Endothelial cell (in vitro differentiated cells): Measurements from ENCODE around the gene OTUD3. TPM values are rescaled to one million over a fixed set of nuclear protein-coding genes. Genes with fewer than 3 reads are reported as not detected.

Experiments used
- DNase-seq: peaks from one replicate; pipeline ENCODE4 v3.0.0; 2021; ENCODE audit warnings: low spot score
- H3K27ac Mint-ChIP-seq: one replicate; pipeline ENCODE4 v1.8.0; 2021; ENCODE audit warnings: mixed read lengths, inconsistent platforms; ENCODE audit not compliant: unreplicated experiment
- H3K27me3 Mint-ChIP-seq: one replicate; pipeline ENCODE4 v1.8.0; 2021; ENCODE audit warnings: mild to moderate bottlenecking, moderate library complexity, mixed read lengths, inconsistent platforms; ENCODE audit not compliant: unreplicated experiment
- H3K36me3 Mint-ChIP-seq: one replicate; pipeline ENCODE4 v1.8.0; 2021; ENCODE audit warnings: mild to moderate bottlenecking, low read depth, mixed read lengths, inconsistent platforms; ENCODE audit not compliant: unreplicated experiment
- H3K4me1 Mint-ChIP-seq: one replicate; pipeline ENCODE4 v1.8.0; 2021; ENCODE audit warnings: mild to moderate bottlenecking, mixed read lengths, inconsistent platforms; ENCODE audit not compliant: unreplicated experiment
- H3K4me3 Mint-ChIP-seq: one replicate; pipeline ENCODE4 v1.8.0; 2021; ENCODE audit warnings: mild to moderate bottlenecking, mixed read lengths, inconsistent platforms; ENCODE audit not compliant: unreplicated experiment
- H3K9me3 Mint-ChIP-seq: one replicate; pipeline ENCODE4 v1.8.0; 2021; ENCODE audit warnings: mixed read lengths, inconsistent platforms; ENCODE audit not compliant: unreplicated experiment
- total RNA-seq: library from RNA; stranded (reverse); fragmentation: NEBNext Ultra II Directional; extraction: Animal tissue kit (Norgen Biotek cat#: 25700); gene quantifications from one replicate; pipeline ENCODE4 v1.2.1, GENCODE V29; 2021; ENCODE audit not compliant: unreplicated experiment
- TF ChIP-seq, protein P1 (sequence below): fragments of 200-600 bp; sonication (generic); IDR thresholded peaks from one replicate; pipeline ENCODE4 v1.5.0; 2021; ENCODE audit warnings: antibody characterized with exemption; ENCODE audit not compliant: unreplicated experiment

Gene OTUD3
- total RNA-seq, 1 donor from 2014 or later, result 12.1 TPM

DNA sequence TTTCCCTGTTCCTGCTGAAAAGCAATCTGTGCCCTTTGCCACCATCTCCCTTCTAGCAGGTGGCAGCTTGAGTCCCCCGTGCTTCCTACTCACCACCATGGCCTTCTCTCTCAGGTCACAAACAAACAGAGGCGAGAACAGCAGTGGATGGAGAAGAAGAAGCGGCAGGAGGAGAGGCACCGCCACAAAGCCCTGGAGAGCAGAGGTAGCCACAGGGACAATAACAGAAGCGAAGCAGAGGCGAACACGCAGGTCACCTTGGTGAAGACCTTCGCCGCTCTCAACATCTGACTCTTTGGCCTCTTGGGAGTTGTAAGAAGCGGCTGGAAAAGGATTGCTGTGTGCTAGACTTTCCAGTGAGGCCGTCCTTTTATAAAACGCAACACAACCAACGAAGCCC is 25.3 kb downstream of the OTUD3 start:
- Mint-ChIP-seq H3K27me3 (no peaks in the 10 kb centered on the region), H3K9me3 (no peaks in the 10 kb centered on the region), H3K27ac (no peak overlapping the region), H3K4me3 (no peak overlapping the region), H3K36me3 (peaks cover 8% of the 10 kb centered on the region), H3K4me1 (no peaks in the 10 kb centered on the region)
- TF ChIP-seq, protein P1, sequence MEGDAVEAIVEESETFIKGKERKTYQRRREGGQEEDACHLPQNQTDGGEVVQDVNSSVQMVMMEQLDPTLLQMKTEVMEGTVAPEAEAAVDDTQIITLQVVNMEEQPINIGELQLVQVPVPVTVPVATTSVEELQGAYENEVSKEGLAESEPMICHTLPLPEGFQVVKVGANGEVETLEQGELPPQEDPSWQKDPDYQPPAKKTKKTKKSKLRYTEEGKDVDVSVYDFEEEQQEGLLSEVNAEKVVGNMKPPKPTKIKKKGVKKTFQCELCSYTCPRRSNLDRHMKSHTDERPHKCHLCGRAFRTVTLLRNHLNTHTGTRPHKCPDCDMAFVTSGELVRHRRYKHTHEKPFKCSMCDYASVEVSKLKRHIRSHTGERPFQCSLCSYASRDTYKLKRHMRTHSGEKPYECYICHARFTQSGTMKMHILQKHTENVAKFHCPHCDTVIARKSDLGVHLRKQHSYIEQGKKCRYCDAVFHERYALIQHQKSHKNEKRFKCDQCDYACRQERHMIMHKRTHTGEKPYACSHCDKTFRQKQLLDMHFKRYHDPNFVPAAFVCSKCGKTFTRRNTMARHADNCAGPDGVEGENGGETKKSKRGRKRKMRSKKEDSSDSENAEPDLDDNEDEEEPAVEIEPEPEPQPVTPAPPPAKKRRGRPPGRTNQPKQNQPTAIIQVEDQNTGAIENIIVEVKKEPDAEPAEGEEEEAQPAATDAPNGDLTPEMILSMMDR, result no peak
- no peak for DNase-seq

DNA sequence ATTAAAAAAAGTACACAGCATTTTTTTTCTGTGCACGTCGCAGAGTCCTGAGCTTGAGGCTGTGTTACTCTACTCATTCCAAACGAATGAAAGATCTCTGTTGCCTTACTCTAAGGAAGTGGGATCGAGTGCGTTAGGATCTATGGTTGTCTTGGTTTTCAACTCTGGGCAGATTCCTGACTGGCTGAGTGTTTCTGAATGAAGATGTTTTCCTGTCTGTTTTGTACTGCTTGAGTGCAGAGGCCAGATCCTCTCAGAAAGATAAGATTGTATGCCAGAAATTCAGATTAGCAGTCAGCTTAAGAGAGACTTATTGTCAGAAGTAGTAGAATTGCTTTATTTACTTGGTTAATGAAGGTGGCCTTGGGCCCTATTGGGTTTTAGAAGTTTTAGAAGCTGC is 27.2 kb downstream of the OTUD3 start:
- H3K4me1 Mint-ChIP-seq, result no peaks in the 10 kb centered on the region
- no peak for DNase-seq
- no peak overlapping the region for H3K27ac Mint-ChIP-seq
- H3K36me3 Mint-ChIP-seq, result peaks cover 13% of the 10 kb centered on the region
- no peak overlapping the region for H3K4me3 Mint-ChIP-seq
- H3K9me3 Mint-ChIP-seq, result no peaks in the 10 kb centered on the region
- H3K27me3 Mint-ChIP-seq, result no peaks in the 10 kb centered on the region
- TF ChIP-seq, protein P1, result no peak

DNA sequence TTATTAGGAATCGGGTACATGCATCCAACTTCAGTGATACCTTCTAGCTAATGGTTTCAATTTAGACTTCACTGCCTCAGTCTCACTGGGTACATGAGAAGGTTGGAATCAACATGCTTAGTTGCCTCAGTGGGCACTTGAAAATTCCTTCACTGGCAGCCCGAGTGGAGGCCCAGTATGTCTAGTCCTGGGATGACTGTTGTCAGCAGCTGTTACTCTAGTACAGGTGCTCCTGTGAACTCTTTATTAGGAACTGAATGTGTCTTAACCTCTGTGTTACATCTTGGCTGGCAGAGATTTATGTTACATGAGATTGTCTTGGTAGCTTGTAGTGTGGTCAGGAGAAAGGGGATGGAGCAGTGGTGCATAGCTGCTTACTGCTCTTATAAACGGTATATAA is 27.8 kb downstream of the OTUD3 start:
- Mint-ChIP-seq H3K4me1 (no peaks in the 10 kb centered on the region), H3K27me3 (no peaks in the 10 kb centered on the region), H3K27ac (no peak overlapping the region), H3K4me3 (no peak overlapping the region), H3K36me3 (peaks cover 11% of the 10 kb centered on the region), H3K9me3 (no peaks in the 10 kb centered on the region)
- TF ChIP-seq, protein P1, result no peak
- no peak for DNase-seq

DNA sequence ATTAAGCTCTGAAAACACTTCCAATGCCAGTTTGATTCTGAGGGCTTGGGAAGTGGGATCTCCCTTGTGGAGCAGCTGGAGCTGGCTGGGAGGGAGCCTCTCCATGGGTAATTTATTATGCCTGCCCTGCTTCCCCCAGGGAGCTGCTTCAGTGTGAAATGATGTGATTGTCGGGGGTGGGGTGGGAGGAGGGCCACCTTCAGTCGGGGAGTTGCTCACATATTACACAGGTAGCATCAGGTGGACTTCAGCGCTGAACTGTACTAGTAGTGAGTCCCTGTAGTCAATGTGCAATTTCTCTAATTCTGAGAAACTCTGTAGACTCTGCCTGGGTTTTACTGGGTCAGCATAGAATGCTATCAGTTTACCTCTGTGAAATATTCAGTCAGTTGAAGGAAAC is 28.5 kb downstream of the OTUD3 start:
- H3K27me3 Mint-ChIP-seq, result no peaks in the 10 kb centered on the region
- no peaks in the 10 kb centered on the region for H3K9me3 Mint-ChIP-seq
- TF ChIP-seq, protein P1, result no peak
- H3K4me1 Mint-ChIP-seq, result no peaks in the 10 kb centered on the region
- peaks cover 9% of the 10 kb centered on the region for H3K36me3 Mint-ChIP-seq
- no peak overlapping the region for H3K27ac Mint-ChIP-seq
- no peak for DNase-seq
- no peak overlapping the region for H3K4me3 Mint-ChIP-seq

DNA sequence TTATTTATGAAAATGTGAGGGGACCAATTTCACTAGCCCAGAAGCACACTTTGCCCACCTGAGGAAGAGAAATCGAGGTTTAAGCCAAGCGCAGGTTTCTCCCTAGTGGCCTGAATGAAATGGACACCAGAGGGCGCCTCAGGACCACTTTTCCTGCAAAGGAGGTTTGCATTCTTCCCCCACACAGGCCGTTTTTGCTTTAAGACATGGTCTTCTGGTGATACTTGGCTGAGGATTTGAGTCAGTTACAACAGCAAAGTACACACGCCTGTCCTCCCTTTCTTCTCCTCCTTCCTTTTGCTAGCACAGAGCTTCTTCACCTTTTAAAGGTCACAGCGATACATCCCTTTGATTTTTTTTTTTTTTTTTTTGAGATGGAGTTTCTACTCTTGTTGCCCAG is 35.9 kb downstream of the OTUD3 start:
- H3K9me3 Mint-ChIP-seq, result no peaks in the 10 kb centered on the region
- H3K27me3 Mint-ChIP-seq, result peaks cover 2% of the 10 kb centered on the region
- H3K4me3 Mint-ChIP-seq, result no peak overlapping the region
- no peaks in the 10 kb centered on the region for H3K4me1 Mint-ChIP-seq
- DNase-seq, result peak; percentile 83
- H3K36me3 Mint-ChIP-seq, result no peaks in the 10 kb centered on the region
- TF ChIP-seq, protein P1, result peak; percentile 81
- H3K27ac Mint-ChIP-seq, result no peak overlapping the region
